Suprapubic skin (tissue), 4 donors: ENCODE measurements around the gene KDM4B.

Experiments
- EP300 ChIP-seq: sonication (generic); formaldehyde crosslinking; IDR thresholded peaks from one replicate; pipeline ENCODE4 v1.6.1; 2017; ENCODE audit warnings: antibody characterized with exemption
- POLR2AphosphoS5 ChIP-seq, 3 donors: sonication (generic); formaldehyde crosslinking; IDR thresholded peaks; one replicate each; pipeline ENCODE4 v1.6.1; 2017; ENCODE audit warnings: antibody characterized with exemption in 3 of 3
- TF ChIP-seq, protein P1 (sequence below), 2 donors: fragments of 200-600 bp in 1 of 2; fragments of 450-650 bp in 1 of 2; sonication (generic) in 1 of 2; IDR thresholded peaks; one replicate each; pipeline ENCODE4 v1.5.1; 2016 to 2019; ENCODE audit warnings: antibody characterized with exemption in 2 of 2, mild to moderate bottlenecking in 1 of 2, moderate library complexity in 1 of 2

DNA sequence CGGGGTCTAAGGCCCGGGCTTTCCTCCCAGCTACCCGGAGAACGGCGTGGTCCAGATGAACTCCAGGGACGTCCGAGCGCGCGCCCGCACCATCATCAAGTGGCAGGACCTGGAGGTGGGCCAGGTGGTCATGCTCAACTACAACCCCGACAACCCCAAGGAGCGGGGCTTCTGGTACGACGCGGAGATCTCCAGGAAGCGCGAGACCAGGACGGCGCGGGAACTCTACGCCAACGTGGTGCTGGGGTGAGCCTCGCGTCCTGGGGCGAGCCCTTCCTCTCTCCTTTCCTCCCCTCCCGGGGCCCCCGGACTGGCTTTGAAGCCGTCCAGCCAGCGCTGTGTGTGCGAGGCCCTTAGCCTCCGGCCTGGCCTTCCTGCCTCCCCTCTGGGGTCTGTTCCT lies 36.2 kb upstream of the KDM4B start:
- TF ChIP-seq POLR2AphosphoS5 (IDR thresholded peaks at IDR 0.05) (no peak), EP300 (no peak)
- TF ChIP-seq, protein P1, sequence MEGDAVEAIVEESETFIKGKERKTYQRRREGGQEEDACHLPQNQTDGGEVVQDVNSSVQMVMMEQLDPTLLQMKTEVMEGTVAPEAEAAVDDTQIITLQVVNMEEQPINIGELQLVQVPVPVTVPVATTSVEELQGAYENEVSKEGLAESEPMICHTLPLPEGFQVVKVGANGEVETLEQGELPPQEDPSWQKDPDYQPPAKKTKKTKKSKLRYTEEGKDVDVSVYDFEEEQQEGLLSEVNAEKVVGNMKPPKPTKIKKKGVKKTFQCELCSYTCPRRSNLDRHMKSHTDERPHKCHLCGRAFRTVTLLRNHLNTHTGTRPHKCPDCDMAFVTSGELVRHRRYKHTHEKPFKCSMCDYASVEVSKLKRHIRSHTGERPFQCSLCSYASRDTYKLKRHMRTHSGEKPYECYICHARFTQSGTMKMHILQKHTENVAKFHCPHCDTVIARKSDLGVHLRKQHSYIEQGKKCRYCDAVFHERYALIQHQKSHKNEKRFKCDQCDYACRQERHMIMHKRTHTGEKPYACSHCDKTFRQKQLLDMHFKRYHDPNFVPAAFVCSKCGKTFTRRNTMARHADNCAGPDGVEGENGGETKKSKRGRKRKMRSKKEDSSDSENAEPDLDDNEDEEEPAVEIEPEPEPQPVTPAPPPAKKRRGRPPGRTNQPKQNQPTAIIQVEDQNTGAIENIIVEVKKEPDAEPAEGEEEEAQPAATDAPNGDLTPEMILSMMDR (IDR thresholded peaks at IDR 0.05) = no peak
